K562 (cell line): Measurements from ENCODE around the gene VRK3. TPM values are rescaled to one million over a fixed set of nuclear protein-coding genes. Genes with fewer than 3 reads are reported as not detected.

Experiments
- ATAC-seq: fragments of 200-7000 bp; cut with Tn5 transposase; 3 replicates; pipeline ENCODE4 v1.9.1; 2020; ENCODE audit warnings: moderate library complexity
- BruUV-seq: library from RNA; stranded (reverse); fragments of 400-500 nt; replicated peaks from 2 replicates; lab custom pipeline; 2021; lab: Mats Ljungman, UMichigan
- CTCF ChIA-PET: fragments of 300-600 bp; formaldehyde crosslinking; extraction: SDS; loops from one replicate; lab custom pipeline; 2021; ENCODE audit warnings: low intra/inter-chr PET ratio; lab: Yijun Ruan, JAX
- POLR2A ChIA-PET: fragments of 300-600, 350-650 bp; sonication (Branson Sonifier 250); formaldehyde crosslinking; extraction: SDS; loops from one replicate; lab custom pipeline; 2021; ENCODE audit warnings: antibody characterized with exemption, inconsistent platforms; lab: Yijun Ruan, JAX
- DNase-seq, 4 experiments: peaks; one replicate each; pipeline versions ENCODE4 v3.0.0 to v3.0.0-alpha.2; 2011 to 2018; ENCODE audit warnings: low spot score in 3 of 4, mixed read lengths in 3 of 4; ENCODE audit errors: extremely low read depth in 1 of 4
- FAIRE-seq: peaks from 2 replicates; lab custom pipeline; 2011; peaks lifted over from hg19 to GRCh38; lab: Jason Lieb, UNC
- H2AFZ ChIP-seq: 2 replicates; pipeline ENCODE4 v1.6.0; 2011; ENCODE audit warnings: low read depth, low read length, control low read depth, inconsistent platforms
- H3K27ac ChIP-seq: fragments of 200-600 bp; 3 replicates; pipeline ENCODE4 v1.8.0; 2011; ENCODE audit warnings: low read depth, mild to moderate bottlenecking, control low read depth, inconsistent platforms, low read length, moderate library complexity, mixed read lengths; ENCODE audit errors: extremely low read depth
- H3K27me3 ChIP-seq, 2 experiments: fragments of 300-600 bp in 1 of 2; 2 replicates in 1 of 2; 3 replicates in 1 of 2; pipeline versions ENCODE4 v1.6.0 to v1.8.0; 2011; ENCODE audit warnings: inconsistent platforms in 2 of 2, low read length in 2 of 2, mild to moderate bottlenecking in 1 of 2, mixed read lengths in 1 of 2, moderate library complexity in 1 of 2; ENCODE audit not compliant: control insufficient read depth in 2 of 2, insufficient read depth in 2 of 2
- H3K36me3 ChIP-seq: fragments of 300-600 bp; 3 replicates; pipeline ENCODE4 v1.8.0; 2011; ENCODE audit warnings: mild to moderate bottlenecking, low read length, inconsistent platforms; ENCODE audit not compliant: control insufficient read depth, insufficient read depth
- H3K4me1 ChIP-seq, 2 experiments: fragments of 200-600 bp in 1 of 2; replicated peaks in 1 of 2; 2 replicates in 1 of 2; 3 replicates in 1 of 2; pipeline versions ENCODE4 v1.5.1 to v1.8.0; 2011; ENCODE audit warnings: inconsistent platforms in 2 of 2, low read length in 2 of 2, mild to moderate bottlenecking in 1 of 2, mixed read lengths in 1 of 2, moderate library complexity in 1 of 2; ENCODE audit not compliant: control insufficient read depth in 2 of 2, insufficient read depth in 2 of 2
- H3K4me2 ChIP-seq: 2 replicates; pipeline ENCODE4 v1.6.1; 2011; ENCODE audit warnings: low read length, control low read depth, inconsistent platforms, mixed read lengths; ENCODE audit not compliant: insufficient read depth
- H3K4me3 ChIP-seq: fragments of 200-600 bp; sonication (generic), shearing (Covaris generic); 2 replicates; pipeline ENCODE4 v1.5.1; 2016; ENCODE audit warnings: control low read depth, inconsistent platforms
- H3K79me2 ChIP-seq: fragments of 200-600 bp; 3 replicates; pipeline ENCODE4 v1.8.0; 2011; ENCODE audit warnings: low read length, inconsistent platforms; ENCODE audit not compliant: control insufficient read depth, insufficient read depth
- H3K9ac ChIP-seq, 2 experiments: 2 replicates each; pipeline versions ENCODE4 v1.6.0 to v1.6.1; 2011; ENCODE audit warnings: low read depth in 2 of 2, low read length in 2 of 2, control low read depth in 1 of 2, inconsistent platforms in 1 of 2, mild to moderate bottlenecking in 1 of 2, mixed read lengths in 1 of 2; ENCODE audit not compliant: insufficient read depth in 1 of 2
- H3K9me1 ChIP-seq: one replicate; pipeline ENCODE4 v1.6.0; 2011; ENCODE audit warnings: inconsistent platforms, mild to moderate bottlenecking, low read length, moderate library complexity; ENCODE audit not compliant: control insufficient read depth, insufficient read depth
- H3K9me3 ChIP-seq: replicated peaks from 2 replicates; pipeline ENCODE4 v1.5.1; 2011; ENCODE audit warnings: low read depth, low read length, inconsistent platforms; ENCODE audit not compliant: control insufficient read depth, insufficient read depth
- H4K20me1 ChIP-seq: replicated peaks from 2 replicates; pipeline ENCODE4 v1.6.1; 2011; ENCODE audit warnings: low read length, inconsistent platforms, mixed read lengths; ENCODE audit not compliant: control insufficient read depth, insufficient read depth
- ARID3A ChIP-seq: IDR thresholded peaks from 2 replicates; pipeline ENCODE4 v1.6.1; 2012; ENCODE audit warnings: low read depth, low read length, improper control_type of control experiment, borderline replicate concordance
- MBD2 ChIP-seq: sonication (generic); IDR thresholded peaks from 2 replicates; pipeline ENCODE4 v1.6.1; 2016; ENCODE audit warnings: low read depth, borderline replicate concordance
- RBM25 ChIP-seq: fragments of 200-400 bp; formaldehyde crosslinking; IDR thresholded peaks from 2 replicates; pipeline ENCODE4 v1.6.1; 2018; ENCODE audit warnings: low read length, low read depth, moderate library complexity; ENCODE audit not compliant: severe bottlenecking
- SRSF9 ChIP-seq: fragments of 200-400 bp; formaldehyde crosslinking; IDR thresholded peaks from 2 replicates; pipeline ENCODE4 v1.6.1; 2017; ENCODE audit warnings: low read depth, low read length, borderline replicate concordance
- ZNF79 ChIP-seq: fragments of 250-450 bp; sonication (Bioruptor Pico); IDR thresholded peaks from 2 replicates; pipeline ENCODE4 v1.4.0; 2020; ENCODE audit warnings: low read depth, mild to moderate bottlenecking, moderate library complexity
- WGBS: fragments of 100-300 bp; shearing (Covaris generic); methylation state at CpG from one replicate; pipeline ENCODE4 v1.1.6; 2016; ENCODE audit warnings: low coverage, mixed read lengths; ENCODE audit not compliant: insufficient coverage; ENCODE audit errors: missing lambda C conversion rate; 5-methylcytosine and 5-hydroxymethylcytosine counted together
- in situ Hi-C: fragments of 300-500 bp; cut with MboI; formaldehyde crosslinking; loops from 4 replicates; pipeline ENCODE4 v1.15.0; 2018; ENCODE audit warnings: inconsistent platforms, mixed read lengths
- intact Hi-C: fragments of 100-400 bp; cut with micrococcal nuclease; formaldehyde crosslinking; loops from 2 replicates; pipeline ENCODE4 v1.14.2; 2022
- polyA plus RNA-seq, 8 experiments: library from polyadenylated mRNA; depleted of rRNA in 4 of 8; stranded (reverse) in 5 of 8; unstranded in 3 of 8; fragments of >200 nt; fragmentation: Nextera tagmentation in 2 of 8; fragmentation: Illumina TruSeq in 1 of 8; extraction: Ambion mirVana in 2 of 8; extraction: Trizol in 1 of 8; gene quantifications; 2 replicates each; pipeline versions ENCODE4 v1.2.1 to v1.2.3, GENCODE V29; 2011 to 2014; ENCODE audit warnings: inconsistent platforms in 1 of 8, missing spikeins in 1 of 8
- total RNA-seq, 7 experiments: library from RNA; depleted of rRNA in 6 of 7; stranded (reverse); fragments of >200 nt in 6 of 7; fragmentation: Illumina TruSeq in 2 of 7; extraction: Trizol in 2 of 7; gene quantifications; 2 replicates each; pipeline versions ENCODE4 v1.2.1 to v1.2.3, GENCODE V29; 2011 to 2021; ENCODE audit warnings: low replicate concordance in 1 of 7

The VRK3 gene
- total and polyA plus RNA-seq, 9 of the 15 experiments (the other 6 are each of a cell fraction or from before 2014, with no cell fraction given): 25.6 to 94.3 (median 42.9) TPM

- FAIRE-seq (no peak), DNase-seq (no peak), ATAC-seq (no peak)
- H3K27me3 ChIP-seq: peaks cover 3 to 4% of the 10 kb centered on the region in 2 experiments; a peak in 3 of 5 replicates
- no peaks in the 10 kb centered on the region for H3K9me1 ChIP-seq
- TF ChIP-seq MBD2 (no peak), SRSF9 (no peak), ZNF79 (CRISPR knock-in tag) (peak; percentile 99), RBM25 (peak; percentile 20), ARID3A (no peak)
- 18% methylated on average over 5 of the region's 5 CpGs for WGBS
- in situ Hi-C loops: no loop called here
- no peaks in the 10 kb centered on the region for H3K79me2 ChIP-seq
- POLR2A ChIA-PET: interaction anchor here (0.9 kb wide), 1 partner anchor 22 kb away, joined by 3 read pairs; the partner anchor contains the start of genes ATF5 and NUP62
- no peak overlapping the region for H3K4me2 ChIP-seq
- H3K27ac ChIP-seq: no peak overlapping the region
- H3K4me3 ChIP-seq: no peak overlapping the region
- H3K9ac ChIP-seq: no peak overlapping the region
- H2AFZ ChIP-seq: no peak overlapping the region
- no peaks in the 10 kb centered on the region for H3K36me3 ChIP-seq
- intact Hi-C loops: no loop called here
- H3K9me3 ChIP-seq: no peaks in the 10 kb centered on the region
- CTCF ChIA-PET: no interaction called here
- H3K4me1 ChIP-seq: peaks cover 18% of the 10 kb centered on the region in 2 experiments; a peak in 4 of 5 replicates
- no peaks in the 10 kb centered on the region for H4K20me1 ChIP-seq
- BruUV-seq: no TSS peak
Measured at GRCh38 chr19:49950590-49950948, 74.6 kb downstream of the VRK3 start.
